ENCODE results near the gene TRAF3IP1.

- TF ChIP-seq POLR2A (IDR thresholded peaks at IDR 0.05) = no peak
- TF ChIP-seq CTCF (IDR thresholded peaks at IDR 0.05) = no peak
These were observed 5.4 kb downstream of the TRAF3IP1 start for GRCh38 chr2:238325694-238326093.

Measured in testis (tissue), 2 donors.